ENCODE results near the gene DSE.

DSE gene

DNA sequence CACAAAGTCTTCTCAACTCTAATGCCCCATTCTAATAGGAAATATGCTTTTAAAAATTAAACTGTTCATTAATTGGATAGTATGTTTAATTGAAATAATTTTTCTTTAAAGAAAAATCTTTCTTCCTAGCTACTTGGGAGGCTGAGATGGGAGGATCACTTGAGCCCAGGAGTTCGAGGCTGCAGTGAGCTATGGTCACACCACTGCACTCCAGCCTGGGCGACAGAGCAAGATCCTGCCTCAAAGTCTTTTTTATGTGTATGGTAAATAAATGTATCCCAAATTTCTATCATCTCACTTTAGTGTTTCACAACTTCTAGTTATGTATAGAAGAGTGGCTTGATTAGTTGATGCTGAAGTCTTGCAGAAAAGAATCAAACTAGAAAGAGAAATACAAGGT lies 4.5 kb downstream of the DSE start:
- no peak overlapping the region for H3K9ac ChIP-seq (ENCODE audit: low read length)

DNA sequence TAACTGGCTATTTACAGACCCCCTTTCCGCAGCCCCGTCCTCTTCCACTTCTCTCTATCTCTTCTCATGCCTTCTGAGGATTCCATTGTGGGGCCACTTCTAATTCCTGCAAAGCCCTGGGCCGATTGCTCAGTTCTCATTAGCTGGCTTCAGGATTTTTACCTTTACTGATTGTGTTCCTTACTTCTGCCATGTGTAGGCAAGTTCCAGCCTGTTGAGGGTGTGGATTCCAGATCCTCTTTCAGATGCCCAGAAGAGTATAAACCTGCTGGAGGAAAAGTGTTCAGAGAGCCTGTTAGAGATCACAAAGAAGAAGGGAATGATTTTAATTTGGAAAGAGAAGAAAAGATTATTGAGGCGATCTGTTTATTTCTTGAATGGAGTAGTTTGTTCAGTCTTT lies 5.4 kb downstream of the DSE start:
- Histone ChIP-seq H3K27me3 (ENCODE audit: control insufficient read depth in 1 of 2, insufficient read depth in 2 of 2, low read length in 2 of 2) (no peaks in the 10 kb centered on the region), H3K4me1 (ENCODE audit: insufficient read depth, low read length) (peaks cover 5% of the 10 kb centered on the region), H3K36me3 (ENCODE audit: insufficient read depth, low read length) (no peaks in the 10 kb centered on the region), H3K4me3 (ENCODE audit: low read depth in 1 of 2, low read length in 2 of 2) (no peak overlapping the region), H3K9ac (ENCODE audit: low read length) (no peak overlapping the region), H3K27ac (ENCODE audit: low read depth, low read length) (no peak overlapping the region), H3K9me3 (ENCODE audit: low read length) (no peaks in the 10 kb centered on the region)

More for the DNA sequence above, 4.5 kb downstream of the DSE start:
- Histone ChIP-seq H3K9me3 (ENCODE audit: low read length) (no peaks in the 10 kb centered on the region), H3K4me1 (ENCODE audit: insufficient read depth, low read length) (peaks cover 6% of the 10 kb centered on the region), H3K36me3 (ENCODE audit: insufficient read depth, low read length) (no peaks in the 10 kb centered on the region), H3K4me3 (ENCODE audit: low read depth in 1 of 2, low read length in 2 of 2) (no peak overlapping the region), H3K27me3 (ENCODE audit: control insufficient read depth in 1 of 2, insufficient read depth in 2 of 2, low read length in 2 of 2) (no peaks in the 10 kb centered on the region), H3K27ac (ENCODE audit: low read depth, low read length) (no peak overlapping the region)

GRCh38 chr6:116379764-116380163 lies 9.0 kb downstream of the DSE start:
- H3K4me3 ChIP-seq (ENCODE audit: low read depth in 1 of 2, low read length in 2 of 2): no peak overlapping the region
- H3K27ac ChIP-seq (ENCODE audit: low read depth, low read length): no peak overlapping the region
- no peak overlapping the region for H3K9ac ChIP-seq (ENCODE audit: low read length)
- H3K9me3 ChIP-seq (ENCODE audit: low read length): no peaks in the 10 kb centered on the region
- no peaks in the 10 kb centered on the region for H3K27me3 ChIP-seq (ENCODE audit: control insufficient read depth in 1 of 2, insufficient read depth in 2 of 2, low read length in 2 of 2)
- H3K36me3 ChIP-seq (ENCODE audit: insufficient read depth, low read length): no peaks in the 10 kb centered on the region
- H3K4me1 ChIP-seq (ENCODE audit: insufficient read depth, low read length): no peaks in the 10 kb centered on the region

DNA sequence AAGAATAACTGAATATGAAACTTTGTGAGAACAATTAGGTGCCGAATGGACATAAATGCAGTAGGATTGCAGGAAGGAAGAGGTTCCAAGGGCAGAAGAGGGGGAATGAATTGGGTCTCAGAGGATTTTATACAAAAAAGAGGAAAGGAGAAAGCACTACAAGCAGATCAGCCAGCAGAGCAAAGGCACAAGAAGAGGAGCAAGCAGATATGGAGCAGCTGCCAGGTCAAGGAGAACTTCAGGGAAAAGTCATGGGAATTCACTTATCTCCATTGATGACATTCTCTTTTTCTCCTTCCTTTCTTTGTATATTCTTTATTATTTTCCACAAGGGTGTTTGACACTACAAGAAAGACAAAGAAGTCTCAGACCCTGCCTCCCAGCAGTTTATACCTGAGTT lies 9.6 kb downstream of the DSE start:
- H3K9ac ChIP-seq (ENCODE audit: low read length): no peak overlapping the region

DNA sequence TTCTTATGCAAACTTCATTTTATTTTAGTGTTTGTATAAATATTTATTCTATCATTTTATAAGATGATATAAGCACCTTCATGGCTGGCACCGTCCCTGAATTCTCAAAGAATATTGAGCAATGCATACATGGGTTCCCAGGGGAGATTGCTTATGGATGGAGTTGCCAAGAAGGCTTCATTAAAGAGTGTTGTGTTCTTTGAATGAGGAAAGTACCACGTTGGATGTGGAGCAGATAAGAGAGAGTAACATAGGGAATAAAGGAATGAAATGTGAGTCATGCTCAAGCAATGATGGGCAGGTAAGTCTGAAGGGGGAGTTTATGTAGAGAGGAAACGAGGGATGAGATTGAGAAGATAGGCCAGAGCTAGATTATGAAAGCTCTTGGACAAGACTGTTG lies 10.3 kb downstream of the DSE start:
- Histone ChIP-seq H3K4me3 (ENCODE audit: low read depth in 1 of 2, low read length in 2 of 2) (no peak overlapping the region), H3K4me1 (ENCODE audit: insufficient read depth, low read length) (peaks cover 2% of the 10 kb centered on the region), H3K9me3 (ENCODE audit: low read length) (no peaks in the 10 kb centered on the region), H3K27ac (ENCODE audit: low read depth, low read length) (no peak overlapping the region), H3K27me3 (ENCODE audit: control insufficient read depth in 1 of 2, insufficient read depth in 2 of 2, low read length in 2 of 2) (no peaks in the 10 kb centered on the region), H3K9ac (ENCODE audit: low read length) (no peak overlapping the region), H3K36me3 (ENCODE audit: insufficient read depth, low read length) (no peaks in the 10 kb centered on the region)

More for the DNA sequence above, 9.6 kb downstream of the DSE start:
- Histone ChIP-seq H3K4me1 (ENCODE audit: insufficient read depth, low read length) (no peaks in the 10 kb centered on the region), H3K27me3 (ENCODE audit: control insufficient read depth in 1 of 2, insufficient read depth in 2 of 2, low read length in 2 of 2) (no peaks in the 10 kb centered on the region), H3K27ac (ENCODE audit: low read depth, low read length) (no peak overlapping the region), H3K36me3 (ENCODE audit: insufficient read depth, low read length) (no peaks in the 10 kb centered on the region), H3K9me3 (ENCODE audit: low read length) (no peaks in the 10 kb centered on the region), H3K4me3 (ENCODE audit: low read depth in 1 of 2, low read length in 2 of 2) (no peak overlapping the region)

DNA sequence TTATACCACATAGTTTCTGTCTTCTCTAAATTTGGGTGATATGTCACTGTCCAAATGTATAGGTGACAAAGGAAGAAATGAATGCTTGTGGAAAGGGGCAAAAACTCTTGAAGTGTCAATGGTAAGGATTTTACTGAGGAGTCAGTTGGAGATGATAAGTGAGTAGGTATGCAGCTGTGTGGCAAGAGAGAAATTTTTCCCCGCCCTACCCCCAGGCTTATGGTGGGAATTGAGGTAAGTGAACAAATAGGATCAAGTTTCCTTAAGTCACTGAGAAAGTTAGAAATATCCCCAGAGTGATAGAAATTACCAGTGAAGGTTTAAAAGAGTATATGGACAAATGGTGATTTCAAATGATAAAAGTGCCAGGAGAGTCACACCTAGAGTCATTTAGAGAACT lies 11.8 kb downstream of the DSE start:
- H3K36me3 ChIP-seq (ENCODE audit: insufficient read depth, low read length): no peaks in the 10 kb centered on the region
- no peak overlapping the region for H3K9ac ChIP-seq (ENCODE audit: low read length)
- no peaks in the 10 kb centered on the region for H3K9me3 ChIP-seq (ENCODE audit: low read length)
- H3K27ac ChIP-seq (ENCODE audit: low read depth, low read length): no peak overlapping the region
- no peaks in the 10 kb centered on the region for H3K27me3 ChIP-seq (ENCODE audit: control insufficient read depth in 1 of 2, insufficient read depth in 2 of 2, low read length in 2 of 2)
- peaks cover 13% of the 10 kb centered on the region for H3K4me1 ChIP-seq (ENCODE audit: insufficient read depth, low read length)
- no peak overlapping the region for H3K4me3 ChIP-seq (ENCODE audit: low read depth in 1 of 2, low read length in 2 of 2)

GRCh38 chr6:116384727-116385458 lies 14.1 kb downstream of the DSE start:
- no peak overlapping the region for H3K9ac ChIP-seq (ENCODE audit: low read length)
- H3K27ac ChIP-seq (ENCODE audit: low read depth, low read length): no peak overlapping the region
- peaks cover 15% of the 10 kb centered on the region for H3K4me1 ChIP-seq (ENCODE audit: insufficient read depth, low read length)
- no peak overlapping the region for H3K4me3 ChIP-seq (ENCODE audit: low read depth in 1 of 2, low read length in 2 of 2)
- no peaks in the 10 kb centered on the region for H3K36me3 ChIP-seq (ENCODE audit: insufficient read depth, low read length)
- H3K9me3 ChIP-seq (ENCODE audit: low read length): no peaks in the 10 kb centered on the region
- H3K27me3 ChIP-seq (ENCODE audit: control insufficient read depth in 1 of 2, insufficient read depth in 2 of 2, low read length in 2 of 2): no peaks in the 10 kb centered on the region

GRCh38 chr6:116385459-116385802 lies 14.7 kb downstream of the DSE start:
- no peak overlapping the region for H3K27ac ChIP-seq (ENCODE audit: low read depth, low read length)
- no peaks in the 10 kb centered on the region for H3K36me3 ChIP-seq (ENCODE audit: insufficient read depth, low read length)
- H3K27me3 ChIP-seq (ENCODE audit: control insufficient read depth in 1 of 2, insufficient read depth in 2 of 2, low read length in 2 of 2): no peaks in the 10 kb centered on the region
- H3K4me3 ChIP-seq (ENCODE audit: low read depth in 1 of 2, low read length in 2 of 2): no peak overlapping the region
- no peaks in the 10 kb centered on the region for H3K9me3 ChIP-seq (ENCODE audit: low read length)
- H3K4me1 ChIP-seq (ENCODE audit: insufficient read depth, low read length): peaks cover 15% of the 10 kb centered on the region
- H3K9ac ChIP-seq (ENCODE audit: low read length): no peak overlapping the region

DNA sequence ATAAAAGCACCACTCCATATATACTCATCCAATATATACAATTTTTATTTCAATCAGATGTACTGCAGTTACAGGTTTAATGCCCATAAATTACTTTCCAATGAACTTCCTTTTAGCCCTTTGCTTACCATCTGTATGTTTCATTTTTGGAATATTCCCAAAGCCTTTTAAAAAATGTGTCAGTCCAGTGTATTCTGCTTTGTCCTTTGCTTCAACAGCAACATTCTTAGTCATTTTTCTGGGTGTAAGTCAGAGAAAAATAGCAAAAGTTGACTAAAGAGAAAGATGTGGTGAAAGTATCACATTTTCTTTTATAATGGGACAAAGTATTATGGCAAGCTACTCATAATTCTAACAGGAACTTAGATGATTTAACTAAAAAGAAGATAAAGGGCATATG lies 15.2 kb downstream of the DSE start:
- no peaks in the 10 kb centered on the region for H3K36me3 ChIP-seq (ENCODE audit: insufficient read depth, low read length)
- no peaks in the 10 kb centered on the region for H3K27me3 ChIP-seq (ENCODE audit: control insufficient read depth in 1 of 2, insufficient read depth in 2 of 2, low read length in 2 of 2)
- H3K9ac ChIP-seq (ENCODE audit: low read length): no peak overlapping the region
- H3K27ac ChIP-seq (ENCODE audit: low read depth, low read length): no peak overlapping the region
- H3K9me3 ChIP-seq (ENCODE audit: low read length): no peaks in the 10 kb centered on the region
- no peak overlapping the region for H3K4me3 ChIP-seq (ENCODE audit: low read depth in 1 of 2, low read length in 2 of 2)
- peaks cover 15% of the 10 kb centered on the region for H3K4me1 ChIP-seq (ENCODE audit: insufficient read depth, low read length)

DNA sequence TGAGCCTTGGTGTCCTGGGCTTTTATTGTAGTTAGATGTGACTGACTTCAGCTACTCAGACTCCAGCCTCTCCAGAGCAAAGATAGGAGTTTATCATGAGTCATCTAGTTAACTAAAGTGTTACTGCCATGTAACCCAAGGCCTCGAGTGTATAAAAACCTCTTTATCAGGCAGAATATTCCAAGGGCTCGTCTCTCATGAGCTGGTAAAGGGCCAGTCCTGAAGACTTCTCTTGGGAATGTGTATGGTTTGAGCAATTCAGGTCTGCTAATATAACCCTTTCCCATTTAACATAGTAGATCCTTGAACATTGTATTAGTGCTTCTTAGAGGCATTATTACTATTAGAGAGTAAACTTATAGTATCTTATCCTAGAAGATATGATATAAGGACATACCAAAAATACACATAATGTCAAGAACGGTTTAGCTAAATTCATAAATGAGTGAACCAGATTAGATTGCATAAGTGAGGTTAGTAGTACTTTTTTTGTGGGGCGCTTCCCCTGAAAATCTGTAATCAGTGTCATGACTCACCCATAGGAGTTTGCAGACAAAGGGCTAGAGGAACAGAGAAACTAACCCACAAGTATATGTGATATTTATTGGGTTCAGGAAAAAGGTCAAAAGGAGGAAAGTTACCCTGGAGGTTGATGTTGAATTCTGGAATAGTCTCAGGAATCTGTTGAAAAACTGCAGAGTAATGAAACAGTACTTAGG lies 16.0 kb downstream of the DSE start:
- H3K27me3 ChIP-seq (ENCODE audit: control insufficient read depth in 1 of 2, insufficient read depth in 2 of 2, low read length in 2 of 2): no peaks in the 10 kb centered on the region
- no peaks in the 10 kb centered on the region for H3K36me3 ChIP-seq (ENCODE audit: insufficient read depth, low read length)
- no peak overlapping the region for H3K9ac ChIP-seq (ENCODE audit: low read length)
- no peak overlapping the region for H3K27ac ChIP-seq (ENCODE audit: low read depth, low read length)
- no peak overlapping the region for H3K4me3 ChIP-seq (ENCODE audit: low read depth in 1 of 2, low read length in 2 of 2)
- H3K4me1 ChIP-seq (ENCODE audit: insufficient read depth, low read length): peaks cover 15% of the 10 kb centered on the region
- no peaks in the 10 kb centered on the region for H3K9me3 ChIP-seq (ENCODE audit: low read length)

- Histone ChIP-seq H3K27me3 (ENCODE audit: control insufficient read depth in 1 of 2, insufficient read depth in 2 of 2, low read length in 2 of 2) (no peaks in the 10 kb centered on the region), H3K4me1 (ENCODE audit: insufficient read depth, low read length) (peaks cover 15% of the 10 kb centered on the region), H3K27ac (ENCODE audit: low read depth, low read length) (no peak overlapping the region)
Observed at GRCh38 chr6:116387374-116387773, 16.6 kb downstream of the DSE start.

DNA sequence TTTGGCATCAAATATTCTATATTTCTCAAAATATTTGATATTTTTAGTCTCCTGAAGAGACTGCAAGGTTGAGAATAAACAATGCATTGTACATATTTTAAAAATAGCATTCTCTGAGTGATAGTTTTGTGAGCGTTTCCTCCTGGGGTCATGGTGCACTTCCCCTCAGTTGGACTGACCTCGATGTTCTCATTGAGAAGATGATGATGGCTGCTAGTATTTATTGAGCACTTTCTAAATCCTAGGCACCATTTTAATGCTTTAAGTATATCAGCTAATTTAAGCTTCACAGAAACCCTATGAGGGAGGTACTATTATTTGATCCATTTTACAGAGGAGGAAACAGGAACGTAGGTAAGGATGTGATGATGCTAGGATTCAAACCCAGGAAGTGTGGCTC lies 18.2 kb downstream of the DSE start:
- no peak overlapping the region for H3K9ac ChIP-seq (ENCODE audit: low read length)
- no peak overlapping the region for H3K27ac ChIP-seq (ENCODE audit: low read depth, low read length)
- no peaks in the 10 kb centered on the region for H3K27me3 ChIP-seq (ENCODE audit: control insufficient read depth in 1 of 2, insufficient read depth in 2 of 2, low read length in 2 of 2)
- H3K4me1 ChIP-seq (ENCODE audit: insufficient read depth, low read length): peaks cover 15% of the 10 kb centered on the region
- H3K36me3 ChIP-seq (ENCODE audit: insufficient read depth, low read length): no peaks in the 10 kb centered on the region
- H3K4me3 ChIP-seq (ENCODE audit: low read depth in 1 of 2, low read length in 2 of 2): no peak overlapping the region
- no peaks in the 10 kb centered on the region for H3K9me3 ChIP-seq (ENCODE audit: low read length)

More at GRCh38 chr6:116387374-116387773, 16.6 kb downstream of the DSE start:
- Histone ChIP-seq H3K9ac (ENCODE audit: low read length) (no peak overlapping the region), H3K36me3 (ENCODE audit: insufficient read depth, low read length) (no peaks in the 10 kb centered on the region), H3K4me3 (ENCODE audit: low read depth in 1 of 2, low read length in 2 of 2) (no peak overlapping the region), H3K9me3 (ENCODE audit: low read length) (no peaks in the 10 kb centered on the region)

Data from muscle layer of colon (tissue), 2 donors.